Kidney (tissue), 14 donors: Measurements from ENCODE around the gene KCP. TPM values are rescaled to one million over a fixed set of nuclear protein-coding genes. Genes with fewer than 3 reads are reported as not detected.

Experiments
- DNase-seq, 5 donors: peaks; one replicate each; pipeline ENCODE4 v3.0.0-alpha.2; 2013 to 2020
- FAIRE-seq: peaks from 2 replicates; lab custom pipeline; 2012; peaks lifted over from hg19 to GRCh38; lab: Jason Lieb, UNC
- H3K27ac ChIP-seq, 2 donors: one replicate each; pipeline ENCODE4 v1.7.0; 2013; ENCODE audit warnings: low read depth in 2 of 2, low read length in 2 of 2, inconsistent platforms in 1 of 2
- H3K27me3 ChIP-seq: one replicate; pipeline ENCODE4 v1.7.1; 2013; ENCODE audit warnings: low read length, inconsistent platforms; ENCODE audit not compliant: control insufficient read depth, insufficient read depth
- H3K36me3 ChIP-seq, 3 donors: one replicate each; pipeline versions ENCODE4 v1.7.0 to v1.7.1; 2013; ENCODE audit warnings: low read length in 3 of 3, control low read depth in 1 of 3, inconsistent platforms in 1 of 3; ENCODE audit not compliant: insufficient read depth in 3 of 3, control insufficient read depth in 2 of 3
- H3K4me1 ChIP-seq, 3 donors: one replicate each; pipeline versions ENCODE4 v1.7.0 to v1.7.1; 2013; ENCODE audit warnings: low read length in 3 of 3, inconsistent platforms in 1 of 3, low read depth in 1 of 3; ENCODE audit not compliant: control insufficient read depth in 2 of 3, insufficient read depth in 2 of 3
- H3K4me3 ChIP-seq, 3 donors: one replicate each; pipeline versions ENCODE4 v1.7.0 to v1.8.1; 2013; ENCODE audit warnings: low read length in 3 of 3, control low read depth in 1 of 3, inconsistent platforms in 1 of 3
- H3K9ac ChIP-seq, 3 donors: one replicate each; pipeline versions ENCODE4 v1.7.0 to v1.7.1; 2013; ENCODE audit warnings: low read length in 3 of 3, control low read depth in 1 of 3, inconsistent platforms in 1 of 3
- H3K9me3 ChIP-seq, 3 donors: one replicate each; pipeline versions ENCODE4 v1.7.0 to v1.7.1; 2013; ENCODE audit warnings: low read length in 3 of 3, control low read depth in 1 of 3, inconsistent platforms in 1 of 3; ENCODE audit not compliant: control insufficient read depth in 2 of 3, insufficient read depth in 1 of 3
- CTCF ChIP-seq: IDR thresholded peaks from 3 replicates; pipeline ENCODE4 v1.5.1; 2012; ENCODE audit warnings: mild to moderate bottlenecking, moderate library complexity, borderline replicate concordance; ENCODE audit not compliant: insufficient read depth; ENCODE audit errors: extremely low read depth
- intact Hi-C: fragments of 100-400 bp; cut with DNase I; formaldehyde crosslinking; loops from one replicate; pipeline ENCODE4 v1.11.1; 2022
- polyA plus RNA-seq: library from polyadenylated mRNA; stranded (reverse); fragments of 350-450 nt; fragmentation: Illumina TruSeq; extraction: RNeasy Lipid Tissue Mini Kit (QIAGEN cat#74804); gene quantifications from one replicate; pipeline ENCODE4 v1.2.3, GENCODE V29; 2014; ENCODE audit warnings: low read depth, low replicate concordance; ENCODE audit not compliant: insufficient read depth
- total RNA-seq: library from RNA; stranded (reverse); fragmentation: NEBNext Ultra II Directional; extraction: Animal tissue kit (Norgen Biotek cat#: 25700); gene quantifications from one replicate; pipeline ENCODE4 v1.2.1, GENCODE V29; 2021
- donor health status: control.
- donor health status: control.
- donor health status: control.
- donor health status: control.
- donor health status: control.
- donor health status: DM: yes; HTN: yes; CAD: no.
- donor health status: Normal renal cell carcinoma (clear cell type).

The KCP gene
- total and polyA plus RNA-seq, 2 donors from 2014 or later = 7.7 to 44.6 TPM

GRCh38 chr7:128867241-128867640, 43.3 kb downstream of the KCP start:
- FAIRE-seq (no peak), DNase-seq (no peak)
- H3K27me3 ChIP-seq = no peaks in the 10 kb centered on the region
- H3K9me3 ChIP-seq = no peaks in the 10 kb centered on the region
- peaks cover 0 to 16% (median 0%) of the 10 kb centered on the region in 3 donors for H3K36me3 ChIP-seq
- no peak overlapping the region for H3K4me3 ChIP-seq
- no peak overlapping the region for H3K27ac ChIP-seq
- TF ChIP-seq CTCF = no peak
- peaks cover 0 to 14% (median 8%) of the 10 kb centered on the region in 3 donors for H3K4me1 ChIP-seq
- intact Hi-C loops = no loop called here
- H3K9ac ChIP-seq = no peak overlapping the region

- DNase-seq = no peak
- Histone ChIP-seq H3K27me3 (no peaks in the 10 kb centered on the region), H3K36me3 (peaks cover 0 to 16% (median 0%) of the 10 kb centered on the region in 3 donors), H3K27ac (no peak overlapping the region), H3K4me3 (no peak overlapping the region), H3K4me1 (peaks cover 0 to 17% (median 11%) of the 10 kb centered on the region in 3 donors), H3K9ac (no peak overlapping the region), H3K9me3 (no peaks in the 10 kb centered on the region)
- intact Hi-C loops = no loop called here
- FAIRE-seq = no peak
- TF ChIP-seq CTCF = no peak
Measured at GRCh38 chr7:128865996-128866877, 44.3 kb downstream of the KCP start.

- FAIRE-seq (no peak), DNase-seq (no peak)
- intact Hi-C loops = no loop called here
- Histone ChIP-seq H3K36me3 (peaks cover 0 to 16% (median 0%) of the 10 kb centered on the region in 3 donors), H3K27me3 (no peaks in the 10 kb centered on the region), H3K4me1 (peaks cover 0 to 17% (median 11%) of the 10 kb centered on the region in 3 donors), H3K4me3 (no peak overlapping the region), H3K9me3 (no peaks in the 10 kb centered on the region), H3K27ac (no peak overlapping the region), H3K9ac (no peak overlapping the region)
- TF ChIP-seq CTCF = no peak
Measured at GRCh38 chr7:128865303-128865702, 45.2 kb downstream of the KCP start.
